ENCODE measurements around the gene ACTR1B.

The ACTR1B gene

GRCh38 chr2:97701851-97702465 lies 38.1 kb upstream of the ACTR1B start:
- Histone ChIP-seq H3K36me3 (ENCODE audit: insufficient read depth, low read length) (no peaks in the 10 kb centered on the region), H3K9ac (ENCODE audit: low read depth, low read length, poor library complexity, severe bottlenecking) (peak overlapping the region; percentile 64), H3K4me3 (ENCODE audit: low read length, poor library complexity, severe bottlenecking) (peak overlapping the region; percentile 24), H3K4me1 (ENCODE audit: insufficient read depth, low read length, poor library complexity, severe bottlenecking) (peaks cover 28% of the 10 kb centered on the region), H3K9me2 (replicated peaks; ENCODE audit: low read depth, low read length) (no peaks in the 10 kb centered on the region), H3K27me3 (ENCODE audit: insufficient read depth, low read length, poor library complexity, severe bottlenecking) (no peaks in the 10 kb centered on the region), H3K79me2 (ENCODE audit: insufficient read depth, low read length) (no peaks in the 10 kb centered on the region), H3K4me2 (ENCODE audit: low read depth, low read length, poor library complexity, severe bottlenecking) (peak overlapping the region; percentile 56), H3F3A (ENCODE audit: low read depth) (no peaks in the 10 kb centered on the region), H3K9me3 (ENCODE audit: insufficient read depth, low read depth, low read length) (no peaks in the 10 kb centered on the region), H4K20me1 (ENCODE audit: insufficient read depth, low read length, poor library complexity, severe bottlenecking) (no peaks in the 10 kb centered on the region), H2AFZ (ENCODE audit: low read length) (peak overlapping the region; percentile 1; the same call in 1 of the 2 replicates)
- TF ChIP-seq EZH2phosphoT487 (IDR thresholded peaks at IDR 0.05; ENCODE audit: borderline replicate concordance) (no peak), CTCF (conservative IDR thresholded peaks at IDR 0.05; ENCODE audit: low read length) (no peak)

- Histone ChIP-seq H4K20me1 (ENCODE audit: insufficient read depth, low read length, poor library complexity, severe bottlenecking) (no peaks in the 10 kb centered on the region), H3K4me3 (ENCODE audit: low read length, poor library complexity, severe bottlenecking) (peak overlapping the region; percentile 24), H3K9me2 (replicated peaks; ENCODE audit: low read depth, low read length) (no peaks in the 10 kb centered on the region), H3K4me2 (ENCODE audit: low read depth, low read length, poor library complexity, severe bottlenecking) (peak overlapping the region; percentile 56), H3F3A (ENCODE audit: low read depth) (no peaks in the 10 kb centered on the region), H3K79me2 (ENCODE audit: insufficient read depth, low read length) (no peaks in the 10 kb centered on the region), H2AFZ (ENCODE audit: low read length) (peak overlapping the region; percentile 39; the same call in 1 of the 2 replicates), H3K27me3 (ENCODE audit: insufficient read depth, low read length, poor library complexity, severe bottlenecking) (no peaks in the 10 kb centered on the region), H3K9ac (ENCODE audit: low read depth, low read length, poor library complexity, severe bottlenecking) (peak overlapping the region; percentile 64), H3K36me3 (ENCODE audit: insufficient read depth, low read length) (no peaks in the 10 kb centered on the region), H3K9me3 (ENCODE audit: insufficient read depth, low read depth, low read length) (no peaks in the 10 kb centered on the region), H3K4me1 (ENCODE audit: insufficient read depth, low read length, poor library complexity, severe bottlenecking) (peaks cover 31% of the 10 kb centered on the region)
- TF ChIP-seq EZH2phosphoT487 (IDR thresholded peaks at IDR 0.05; ENCODE audit: borderline replicate concordance) (no peak), CTCF (conservative IDR thresholded peaks at IDR 0.05; ENCODE audit: low read length) (no peak)
These were observed 37.3 kb upstream of the ACTR1B start for GRCh38 chr2:97701186-97701585.

- Histone ChIP-seq H3K27me3 (ENCODE audit: insufficient read depth, low read length, poor library complexity, severe bottlenecking) (no peaks in the 10 kb centered on the region), H3K9me2 (replicated peaks; ENCODE audit: low read depth, low read length) (no peaks in the 10 kb centered on the region), H3K4me3 (ENCODE audit: low read length, poor library complexity, severe bottlenecking) (no peak overlapping the region), H3K4me1 (ENCODE audit: insufficient read depth, low read length, poor library complexity, severe bottlenecking) (peaks cover 31% of the 10 kb centered on the region), H3K9me3 (ENCODE audit: insufficient read depth, low read depth, low read length) (no peaks in the 10 kb centered on the region), H2AFZ (ENCODE audit: low read length) (peak overlapping the region; percentile 59), H4K20me1 (ENCODE audit: insufficient read depth, low read length, poor library complexity, severe bottlenecking) (no peaks in the 10 kb centered on the region), H3F3A (ENCODE audit: low read depth) (no peaks in the 10 kb centered on the region), H3K4me2 (ENCODE audit: low read depth, low read length, poor library complexity, severe bottlenecking) (peak overlapping the region; percentile 13), H3K9ac (ENCODE audit: low read depth, low read length, poor library complexity, severe bottlenecking) (peak overlapping the region; percentile 0), H3K79me2 (ENCODE audit: insufficient read depth, low read length) (no peaks in the 10 kb centered on the region), H3K36me3 (ENCODE audit: insufficient read depth, low read length) (no peaks in the 10 kb centered on the region)
- no peak for TF ChIP-seq EZH2phosphoT487 (IDR thresholded peaks at IDR 0.05; ENCODE audit: borderline replicate concordance)
- TF ChIP-seq CTCF (conservative IDR thresholded peaks at IDR 0.05; ENCODE audit: low read length): peak; percentile 75
These were observed 36.1 kb upstream of the ACTR1B start for GRCh38 chr2:97699765-97700444.

Measured in Loucy (cell line).